Measurements from ENCODE around the gene NCOA1.
"Not testable (repeated sequence)": the region's sequence is repeated elsewhere in the genome, so short reads cannot be mapped to it uniquely, and the experiment has no call there.

The NCOA1 gene

GRCh38 chr2:24576617-24577016 lies 85.6 kb downstream of the NCOA1 start:
- H3K27ac ChIP-seq (ENCODE audit: low read depth, low read length, severe bottlenecking), result no peak overlapping the region
- WGBS, 2 experiments (ENCODE audit: insufficient coverage in 2 of 2), result no CpG with 5 or more reads among the region's 1 CpG
- H3K4me1 ChIP-seq (ENCODE audit: control insufficient read depth, insufficient read depth, low read length, poor library complexity, severe bottlenecking), result no peaks in the 10 kb centered on the region
- no peaks in the 10 kb centered on the region for H3K36me3 ChIP-seq (ENCODE audit: control insufficient read depth, insufficient read depth, low read length)
- no peaks in the 10 kb centered on the region for H3K9me3 ChIP-seq (ENCODE audit: control insufficient read depth, low read length)
- no peak overlapping the region for H3K4me3 ChIP-seq (ENCODE audit: extremely low read depth, insufficient read depth, low read length, poor library complexity, severe bottlenecking)

DNA sequence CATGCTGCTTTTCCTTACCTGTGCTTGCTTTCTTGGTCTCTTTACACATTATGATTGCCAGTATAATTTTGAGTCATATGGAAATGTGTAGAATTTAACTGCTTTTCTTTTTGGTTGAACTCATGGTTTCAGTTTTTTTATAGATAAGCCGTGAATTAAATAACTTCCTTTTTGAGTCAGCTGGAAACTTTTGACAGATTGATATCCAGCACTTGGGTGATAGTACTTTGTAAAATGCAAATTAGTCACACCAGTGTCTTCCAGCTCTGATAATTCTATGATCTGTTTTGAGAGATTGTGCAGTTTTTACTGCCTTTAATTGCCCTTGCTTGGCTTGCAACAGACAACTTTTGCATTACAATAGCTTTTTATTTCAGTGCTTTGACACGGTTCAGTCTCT lies 86.4 kb downstream of the NCOA1 start:
- Histone ChIP-seq H3K9me3 (ENCODE audit: control insufficient read depth, low read length) (no peaks in the 10 kb centered on the region), H3K4me3 (ENCODE audit: extremely low read depth, insufficient read depth, low read length, poor library complexity, severe bottlenecking) (no peak overlapping the region), H3K4me1 (ENCODE audit: control insufficient read depth, insufficient read depth, low read length, poor library complexity, severe bottlenecking) (no peaks in the 10 kb centered on the region), H3K36me3 (ENCODE audit: control insufficient read depth, insufficient read depth, low read length) (no peaks in the 10 kb centered on the region), H3K27ac (ENCODE audit: low read depth, low read length, severe bottlenecking) (no peak overlapping the region)
- 20 to 79% methylated on average over 1 to 2 of the region's 2 CpGs for WGBS, 2 experiments (ENCODE audit: insufficient coverage in 2 of 2)

- Histone ChIP-seq H3K36me3 (ENCODE audit: control insufficient read depth, insufficient read depth, low read length) (no peaks in the 10 kb centered on the region), H3K9me3 (ENCODE audit: control insufficient read depth, low read length) (no peaks in the 10 kb centered on the region), H3K4me1 (ENCODE audit: control insufficient read depth, insufficient read depth, low read length, poor library complexity, severe bottlenecking) (no peaks in the 10 kb centered on the region), H3K27ac (ENCODE audit: low read depth, low read length, severe bottlenecking) (no peak overlapping the region), H3K4me3 (ENCODE audit: extremely low read depth, insufficient read depth, low read length, poor library complexity, severe bottlenecking) (no peak overlapping the region)
- 85 to 93% methylated on average over 2 to 3 of the region's 4 CpGs for WGBS, 2 experiments (ENCODE audit: insufficient coverage in 2 of 2)
These were observed 88.2 kb downstream of the NCOA1 start for GRCh38 chr2:24579053-24579803.

- no peaks in the 10 kb centered on the region for H3K36me3 ChIP-seq (ENCODE audit: control insufficient read depth, insufficient read depth, low read length)
- H3K4me1 ChIP-seq (ENCODE audit: control insufficient read depth, insufficient read depth, low read length, poor library complexity, severe bottlenecking), result no peaks in the 10 kb centered on the region
- 100% methylated on average over 1 of the region's 1 CpG; no CpG with 5 or more reads in 1 of the 2 experiments for WGBS, 2 experiments (ENCODE audit: insufficient coverage in 2 of 2)
- no peak overlapping the region for H3K27ac ChIP-seq (ENCODE audit: low read depth, low read length, severe bottlenecking)
- H3K9me3 ChIP-seq (ENCODE audit: control insufficient read depth, low read length), result no peaks in the 10 kb centered on the region
- H3K4me3 ChIP-seq (ENCODE audit: extremely low read depth, insufficient read depth, low read length, poor library complexity, severe bottlenecking), result no peak overlapping the region
These were observed 89.5 kb downstream of the NCOA1 start for GRCh38 chr2:24580561-24580960.

DNA sequence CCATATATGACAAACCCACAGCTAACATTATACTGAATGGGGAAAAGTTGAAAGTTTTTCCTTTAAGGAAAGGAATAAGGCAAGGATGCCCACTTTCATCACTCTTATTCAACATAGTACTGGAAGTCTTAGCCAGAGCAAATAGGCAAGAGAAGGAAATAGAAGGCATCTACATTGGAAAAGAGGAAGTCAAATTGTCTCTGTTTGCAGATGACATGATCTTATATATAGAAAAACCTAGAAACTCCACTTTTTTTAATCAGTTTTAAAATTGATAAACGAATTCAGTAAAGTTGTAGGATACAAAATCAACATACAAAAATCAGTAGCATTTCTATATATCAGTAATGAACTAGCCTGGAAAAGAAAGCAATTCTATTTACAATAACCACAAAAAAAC lies 90.9 kb downstream of the NCOA1 start:
- H3K36me3 ChIP-seq (ENCODE audit: control insufficient read depth, insufficient read depth, low read length); H3K4me3 ChIP-seq (ENCODE audit: extremely low read depth, insufficient read depth, low read length, poor library complexity, severe bottlenecking); H3K9me3 ChIP-seq (ENCODE audit: control insufficient read depth, low read length); H3K4me1 ChIP-seq (ENCODE audit: control insufficient read depth, insufficient read depth, low read length, poor library complexity, severe bottlenecking); H3K27ac ChIP-seq (ENCODE audit: low read depth, low read length, severe bottlenecking): not testable (repeated sequence)
- no CpG with 5 or more reads among the region's 1 CpG for WGBS, 2 experiments (ENCODE audit: insufficient coverage in 2 of 2)

DNA sequence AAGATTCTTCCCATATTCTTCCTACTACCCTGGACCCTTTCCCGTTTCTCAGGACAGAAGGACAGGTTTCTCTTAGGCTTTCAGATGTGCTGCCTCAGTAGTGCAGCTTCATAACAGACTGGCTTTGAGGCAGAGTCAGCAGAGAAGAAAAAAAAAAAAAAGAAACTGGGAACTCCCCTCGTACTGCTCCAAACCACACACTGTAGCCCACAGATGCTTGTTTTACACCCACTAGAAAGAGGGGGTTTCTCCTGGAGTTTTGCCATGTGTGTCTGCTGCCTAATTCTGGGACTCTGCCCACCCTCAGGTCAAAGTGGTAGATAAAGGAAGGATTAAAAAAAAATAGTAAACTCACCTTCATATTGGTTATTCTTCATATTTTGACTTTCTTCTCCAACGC lies 95.9 kb downstream of the NCOA1 start:
- no peak overlapping the region for H3K27ac ChIP-seq (ENCODE audit: low read depth, low read length, severe bottlenecking)
- no peaks in the 10 kb centered on the region for H3K4me1 ChIP-seq (ENCODE audit: control insufficient read depth, insufficient read depth, low read length, poor library complexity, severe bottlenecking)
- no CpG with 5 or more reads among the region's 3 CpGs for WGBS, 2 experiments (ENCODE audit: insufficient coverage in 2 of 2)
- no peak overlapping the region for H3K4me3 ChIP-seq (ENCODE audit: extremely low read depth, insufficient read depth, low read length, poor library complexity, severe bottlenecking)
- no peaks in the 10 kb centered on the region for H3K9me3 ChIP-seq (ENCODE audit: control insufficient read depth, low read length)
- no peaks in the 10 kb centered on the region for H3K36me3 ChIP-seq (ENCODE audit: control insufficient read depth, insufficient read depth, low read length)

DNA sequence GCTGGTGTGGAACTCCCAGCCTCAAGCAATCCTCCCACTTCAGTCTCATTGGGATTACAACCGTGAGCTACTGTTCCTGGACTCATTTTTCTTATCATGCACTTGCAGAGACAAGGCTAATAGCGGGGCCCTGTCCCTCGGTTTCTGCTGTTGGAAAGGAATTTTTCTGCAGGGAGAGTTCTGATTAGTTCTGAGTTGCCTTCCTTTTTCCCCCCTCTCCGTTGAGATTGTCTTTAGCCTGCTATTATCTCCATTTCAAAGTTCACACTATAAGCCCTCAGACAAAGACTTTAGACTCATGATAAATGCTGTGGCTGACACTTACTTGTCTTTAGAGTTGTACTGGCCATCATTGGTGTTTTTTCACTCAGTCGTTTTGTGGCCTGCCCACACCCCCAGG lies 97.2 kb downstream of the NCOA1 start:
- Histone ChIP-seq H3K27ac (ENCODE audit: low read depth, low read length, severe bottlenecking) (no peak overlapping the region), H3K9me3 (ENCODE audit: control insufficient read depth, low read length) (no peaks in the 10 kb centered on the region), H3K36me3 (ENCODE audit: control insufficient read depth, insufficient read depth, low read length) (no peaks in the 10 kb centered on the region), H3K4me3 (ENCODE audit: extremely low read depth, insufficient read depth, low read length, poor library complexity, severe bottlenecking) (no peak overlapping the region), H3K4me1 (ENCODE audit: control insufficient read depth, insufficient read depth, low read length, poor library complexity, severe bottlenecking) (no peaks in the 10 kb centered on the region)
- WGBS, 2 experiments (ENCODE audit: insufficient coverage in 2 of 2), result 82 to 90% methylated on average over 2 of the region's 5 CpGs

GRCh38 chr2:24592441-24593100 lies 101.5 kb downstream of the NCOA1 start:
- H3K4me3 ChIP-seq (ENCODE audit: extremely low read depth, insufficient read depth, low read length, poor library complexity, severe bottlenecking), result no peak overlapping the region
- H3K4me1 ChIP-seq (ENCODE audit: control insufficient read depth, insufficient read depth, low read length, poor library complexity, severe bottlenecking), result no peaks in the 10 kb centered on the region
- no peak overlapping the region for H3K27ac ChIP-seq (ENCODE audit: low read depth, low read length, severe bottlenecking)
- no peaks in the 10 kb centered on the region for H3K36me3 ChIP-seq (ENCODE audit: control insufficient read depth, insufficient read depth, low read length)
- 90 to 91% methylated on average over 1 to 2 of the region's 3 CpGs for WGBS, 2 experiments (ENCODE audit: insufficient coverage in 2 of 2)
- no peaks in the 10 kb centered on the region for H3K9me3 ChIP-seq (ENCODE audit: control insufficient read depth, low read length)

- Histone ChIP-seq H3K36me3 (ENCODE audit: control insufficient read depth, insufficient read depth, low read length) (no peaks in the 10 kb centered on the region), H3K4me1 (ENCODE audit: control insufficient read depth, insufficient read depth, low read length, poor library complexity, severe bottlenecking) (no peaks in the 10 kb centered on the region), H3K9me3 (ENCODE audit: control insufficient read depth, low read length) (no peaks in the 10 kb centered on the region), H3K4me3 (ENCODE audit: extremely low read depth, insufficient read depth, low read length, poor library complexity, severe bottlenecking) (no peak overlapping the region), H3K27ac (ENCODE audit: low read depth, low read length, severe bottlenecking) (no peak overlapping the region)
- no CpG with 5 or more reads among the region's 2 CpGs for WGBS, 2 experiments (ENCODE audit: insufficient coverage in 2 of 2)
These were observed 103.2 kb downstream of the NCOA1 start for GRCh38 chr2:24594283-24594682.

- no peak overlapping the region for H3K27ac ChIP-seq (ENCODE audit: low read depth, low read length, severe bottlenecking)
- H3K36me3 ChIP-seq (ENCODE audit: control insufficient read depth, insufficient read depth, low read length), result no peaks in the 10 kb centered on the region
- no peak overlapping the region for H3K4me3 ChIP-seq (ENCODE audit: extremely low read depth, insufficient read depth, low read length, poor library complexity, severe bottlenecking)
- 80% methylated on average over 1 of the region's 2 CpGs; no CpG with 5 or more reads in 1 of the 2 experiments for WGBS, 2 experiments (ENCODE audit: insufficient coverage in 2 of 2)
- H3K4me1 ChIP-seq (ENCODE audit: control insufficient read depth, insufficient read depth, low read length, poor library complexity, severe bottlenecking), result no peaks in the 10 kb centered on the region
- H3K9me3 ChIP-seq (ENCODE audit: control insufficient read depth, low read length), result peaks cover 4% of the 10 kb centered on the region
These were observed 106.3 kb downstream of the NCOA1 start for GRCh38 chr2:24597181-24597870.

GRCh38 chr2:24600140-24600539 lies 109.1 kb downstream of the NCOA1 start:
- WGBS, 2 experiments (ENCODE audit: insufficient coverage in 2 of 2), result 90 to 97% methylated on average over 3 to 4 of the region's 6 CpGs
- H3K9me3 ChIP-seq (ENCODE audit: control insufficient read depth, low read length); H3K4me1 ChIP-seq (ENCODE audit: control insufficient read depth, insufficient read depth, low read length, poor library complexity, severe bottlenecking); H3K27ac ChIP-seq (ENCODE audit: low read depth, low read length, severe bottlenecking); H3K36me3 ChIP-seq (ENCODE audit: control insufficient read depth, insufficient read depth, low read length); H3K4me3 ChIP-seq (ENCODE audit: extremely low read depth, insufficient read depth, low read length, poor library complexity, severe bottlenecking): not testable (repeated sequence)
